ENCODE measurements around the gene CD4. TPM values are rescaled to one million over a fixed set of nuclear protein-coding genes. Genes with fewer than 3 reads are reported as not detected.

Gene CD4
- total and polyA plus RNA-seq, 4 donors = 15.9 to 44.8 (median 32.0) TPM

DNA sequence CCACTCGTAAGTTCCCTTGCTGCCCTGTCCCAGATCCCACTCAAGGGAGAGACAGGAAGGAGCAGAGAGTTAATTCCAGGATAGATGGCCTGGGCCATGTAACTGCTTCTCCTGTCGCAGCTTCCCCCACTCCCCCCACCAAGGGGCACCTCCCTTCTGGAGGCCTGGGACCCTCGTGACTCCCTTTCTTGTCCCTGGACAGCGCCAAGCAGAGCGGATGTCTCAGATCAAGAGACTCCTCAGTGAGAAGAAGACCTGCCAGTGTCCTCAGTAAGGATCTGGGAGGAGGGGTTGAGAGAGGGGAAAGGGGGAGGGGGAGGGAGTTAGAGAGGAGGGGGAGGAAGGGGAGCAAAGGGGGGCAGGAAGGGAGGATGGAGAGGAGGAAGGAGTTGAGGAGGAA lies 29.3 kb downstream of the CD4 start:
- whole genome bisulfite sequencing = 59% methylated on average over 5 of the region's 5 CpGs
- DNase-seq (ENCODE audit: low spot score) = no peak
- H3K27ac ChIP-seq (ENCODE audit: low read depth in 1 of 2, low read length in 2 of 2) = peak overlapping the region; percentile 60 to 72
- peak overlapping the region in 1 of 2 donors; percentile 77 for H3K9ac ChIP-seq (ENCODE audit: low read depth in 1 of 2, low read length in 2 of 2)
- H3K9me3 ChIP-seq (ENCODE audit: control insufficient read depth in 4 of 4, low read length in 3 of 4) = no peaks in the 10 kb centered on the region
- peaks cover 0 to 38% (median 28%) of the 10 kb centered on the region in 4 donors for H3K4me1 ChIP-seq (ENCODE audit: control insufficient read depth in 4 of 4, insufficient read depth in 4 of 4, low read length in 3 of 4)
- peak overlapping the region in 2 of 3 donors; percentile 26 to 71 for H3K4me3 ChIP-seq (ENCODE audit: low read depth in 1 of 3, low read length in 3 of 3)
- H3K36me3 ChIP-seq (ENCODE audit: control insufficient read depth in 4 of 4, insufficient read depth in 3 of 4, low read depth in 1 of 4, low read length in 3 of 4) = no peaks in the 10 kb centered on the region
- no peaks in the 10 kb centered on the region for H3K27me3 ChIP-seq (ENCODE audit: control insufficient read depth in 4 of 4, insufficient read depth in 4 of 4, low read length in 3 of 4)
- TF ChIP-seq ATF3 (IDR thresholded peaks at IDR 0.05) (no peak), RXRA (IDR thresholded peaks at IDR 0.05) (no peak), EGR1 (IDR thresholded peaks at IDR 0.05; ENCODE audit: low read depth in 2 of 2) (no peak), GABPA (IDR thresholded peaks at IDR 0.05 in 1 of 2, conservative IDR thresholded peaks at IDR 0.05 in 1 of 2) (no peak), FOXA2 (IDR thresholded peaks at IDR 0.05) (no peak), NR2F2 (IDR thresholded peaks at IDR 0.05) (no peak), RAD21 (IDR thresholded peaks at IDR 0.05) (no peak)

DNA sequence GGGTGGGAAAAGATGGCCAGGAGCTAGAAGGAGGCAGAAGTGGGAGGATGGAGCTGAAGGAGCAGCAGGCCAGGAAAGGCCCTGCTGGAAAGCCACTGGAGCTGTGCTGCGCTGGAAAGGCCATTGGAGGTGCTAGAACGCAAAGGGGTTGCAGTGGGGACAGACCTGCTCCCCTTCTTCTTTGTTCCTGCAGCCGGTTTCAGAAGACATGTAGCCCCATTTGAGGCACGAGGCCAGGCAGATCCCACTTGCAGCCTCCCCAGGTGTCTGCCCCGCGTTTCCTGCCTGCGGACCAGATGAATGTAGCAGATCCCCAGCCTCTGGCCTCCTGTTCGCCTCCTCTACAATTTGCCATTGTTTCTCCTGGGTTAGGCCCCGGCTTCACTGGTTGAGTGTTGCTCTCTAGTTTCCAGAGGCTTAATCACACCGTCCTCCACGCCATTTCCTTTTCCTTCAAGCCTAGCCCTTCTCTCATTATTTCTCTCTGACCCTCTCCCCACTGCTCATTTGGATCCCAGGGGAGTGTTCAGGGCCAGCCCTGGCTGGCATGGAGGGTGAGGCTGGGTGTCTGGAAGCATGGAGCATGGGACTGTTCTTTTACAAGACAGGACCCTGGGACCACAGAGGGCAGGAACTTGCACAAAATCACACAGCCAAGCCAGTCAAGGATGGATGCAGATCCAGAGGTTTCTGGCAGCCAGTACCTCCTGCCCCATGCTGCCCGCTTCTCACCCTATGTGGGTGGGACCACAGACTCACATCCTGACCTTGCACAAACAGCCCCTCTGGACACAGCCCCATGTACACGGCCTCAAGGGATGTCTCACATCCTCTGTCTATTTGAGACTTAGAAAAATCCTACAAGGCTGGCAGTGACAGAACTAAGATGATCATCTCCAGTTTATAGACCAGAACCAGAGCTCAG lies 30.0 kb downstream of the CD4 start:
- no peaks in the 10 kb centered on the region for H3K9me3 ChIP-seq (ENCODE audit: control insufficient read depth in 4 of 4, low read length in 3 of 4)
- WGBS = 75% methylated on average over 13 of the region's 13 CpGs
- peak overlapping the region; percentile 60 to 72 for H3K27ac ChIP-seq (ENCODE audit: low read depth in 1 of 2, low read length in 2 of 2)
- TF ChIP-seq YY1 (IDR thresholded peaks at IDR 0.05) (no peak), REST (IDR thresholded peaks at IDR 0.05) (no peak), ATF3 (IDR thresholded peaks at IDR 0.05) (no peak), RXRA (IDR thresholded peaks at IDR 0.05) (no peak), TAF1 (conservative IDR thresholded peaks at IDR 0.05) (no peak), NR2F2 (IDR thresholded peaks at IDR 0.05) (no peak), HNF4G (IDR thresholded peaks at IDR 0.05) (no peak), JUND (IDR thresholded peaks at IDR 0.05) (no peak), FOXA1 (IDR thresholded peaks at IDR 0.05) (no peak), SP1 (IDR thresholded peaks at IDR 0.05) (no peak), FOXA2 (IDR thresholded peaks at IDR 0.05) (no peak), MAX (IDR thresholded peaks at IDR 0.05) (no peak), RAD21 (IDR thresholded peaks at IDR 0.05) (no peak), ZBTB33 (IDR thresholded peaks at IDR 0.05) (no peak), EGR1 (IDR thresholded peaks at IDR 0.05; ENCODE audit: low read depth in 2 of 2) (no peak), GABPA (IDR thresholded peaks at IDR 0.05 in 1 of 2, conservative IDR thresholded peaks at IDR 0.05 in 1 of 2) (no peak), HNF4A (conservative IDR thresholded peaks at IDR 0.05) (no peak)
- TF ChIP-seq, protein P1, sequence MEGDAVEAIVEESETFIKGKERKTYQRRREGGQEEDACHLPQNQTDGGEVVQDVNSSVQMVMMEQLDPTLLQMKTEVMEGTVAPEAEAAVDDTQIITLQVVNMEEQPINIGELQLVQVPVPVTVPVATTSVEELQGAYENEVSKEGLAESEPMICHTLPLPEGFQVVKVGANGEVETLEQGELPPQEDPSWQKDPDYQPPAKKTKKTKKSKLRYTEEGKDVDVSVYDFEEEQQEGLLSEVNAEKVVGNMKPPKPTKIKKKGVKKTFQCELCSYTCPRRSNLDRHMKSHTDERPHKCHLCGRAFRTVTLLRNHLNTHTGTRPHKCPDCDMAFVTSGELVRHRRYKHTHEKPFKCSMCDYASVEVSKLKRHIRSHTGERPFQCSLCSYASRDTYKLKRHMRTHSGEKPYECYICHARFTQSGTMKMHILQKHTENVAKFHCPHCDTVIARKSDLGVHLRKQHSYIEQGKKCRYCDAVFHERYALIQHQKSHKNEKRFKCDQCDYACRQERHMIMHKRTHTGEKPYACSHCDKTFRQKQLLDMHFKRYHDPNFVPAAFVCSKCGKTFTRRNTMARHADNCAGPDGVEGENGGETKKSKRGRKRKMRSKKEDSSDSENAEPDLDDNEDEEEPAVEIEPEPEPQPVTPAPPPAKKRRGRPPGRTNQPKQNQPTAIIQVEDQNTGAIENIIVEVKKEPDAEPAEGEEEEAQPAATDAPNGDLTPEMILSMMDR (IDR thresholded peaks at IDR 0.05; ENCODE audit: low read depth, low read length, missing input control) = no peak
- no peaks in the 10 kb centered on the region for H3K27me3 ChIP-seq (ENCODE audit: control insufficient read depth in 4 of 4, insufficient read depth in 4 of 4, low read length in 3 of 4)
- no peaks in the 10 kb centered on the region for H3K36me3 ChIP-seq (ENCODE audit: control insufficient read depth in 4 of 4, insufficient read depth in 3 of 4, low read depth in 1 of 4, low read length in 3 of 4)
- peak overlapping the region in 2 of 3 donors; percentile 26 to 71 for H3K4me3 ChIP-seq (ENCODE audit: low read depth in 1 of 3, low read length in 3 of 3)
- H3K4me1 ChIP-seq (ENCODE audit: control insufficient read depth in 4 of 4, insufficient read depth in 4 of 4, low read length in 3 of 4) = peaks cover 0 to 38% (median 28%) of the 10 kb centered on the region in 4 donors
- no peak for DNase-seq (ENCODE audit: low spot score)
- peak overlapping the region in 1 of 2 donors; percentile 77 for H3K9ac ChIP-seq (ENCODE audit: low read depth in 1 of 2, low read length in 2 of 2)

Measured in liver (tissue), 9 donors.